Lower leg skin (tissue), 4 donors: ENCODE results near the gene PALM. TPM values are rescaled to one million over a fixed set of nuclear protein-coding genes. Genes with fewer than 3 reads are reported as not detected.

Experiments used
- DNase-seq, 2 donors: peaks; one replicate each; pipeline ENCODE4 v3.0.0-alpha.2; 2019; ENCODE audit warnings: low spot score in 2 of 2
- H3K4me3 ChIP-seq: fragments of 200-600 bp; sonication (generic); 2 replicates; pipeline ENCODE4 v1.5.1; 2017; ENCODE audit warnings: mild to moderate bottlenecking, low read depth; ENCODE audit not compliant: poor library complexity, severe bottlenecking
- CTCF ChIP-seq, 3 donors: fragments of 450-650 bp; IDR thresholded peaks; one replicate each; pipeline ENCODE4 v1.5.1; 2016; ENCODE audit warnings: antibody characterized with exemption in 3 of 3, mild to moderate bottlenecking in 3 of 3, moderate library complexity in 2 of 3
- POLR2A ChIP-seq, 2 donors: fragments of 450-650 bp; IDR thresholded peaks; one replicate each; pipeline ENCODE4 v1.6.1; 2016 to 2017; ENCODE audit warnings: antibody characterized with exemption in 2 of 2, mild to moderate bottlenecking in 1 of 2, moderate library complexity in 1 of 2
- WGBS, 2 donors: methylation state at CpG; one replicate each; pipeline ENCODE4 v1.1.5; 2018; 5-methylcytosine and 5-hydroxymethylcytosine counted together
- intact Hi-C: fragments of 100-400 bp; cut with DNase I; formaldehyde crosslinking; loops from one replicate; pipeline ENCODE4 v1.15.0; 2023; ENCODE audit warnings: low total_unique reads
- total RNA-seq, 4 donors: library from RNA; depleted of rRNA; stranded (reverse); fragments of >200 nt; gene quantifications; one replicate each; pipeline ENCODE4 v1.1.0, GENCODE V29; 2016

The PALM gene
- total RNA-seq, 4 donors from 2014 or later: 25.1 to 92.3 (median 41.9) TPM

- 58 to 79% methylated on average over 20 to 28 of the region's 28 CpGs for WGBS, 2 donors
- H3K4me3 ChIP-seq: no peak overlapping the region
- TF ChIP-seq CTCF (IDR thresholded peaks at IDR 0.05) (no peak), POLR2A (IDR thresholded peaks at IDR 0.05) (no peak)
- DNase-seq: no peak
- intact Hi-C loops: no loop called here
These were observed 86.4 kb downstream of the PALM start for GRCh38 chr19:795073-795611.

GRCh38 chr19:795691-796581, 87.2 kb downstream of the PALM start:
- 80% methylated on average over 34 to 36 of the region's 39 CpGs for WGBS, 2 donors
- TF ChIP-seq CTCF (IDR thresholded peaks at IDR 0.05) (no peak), POLR2A (IDR thresholded peaks at IDR 0.05) (no peak)

GRCh38 chr19:796692-797527, 88.2 kb downstream of the PALM start, which contains the start of gene PTBP1:
Gene PTBP1, plus strand, starts transcription at chr19:797452. Its CDS starts 46 bp downstream, at chr19:797498.
- DNase-seq: peak; percentile 100
- TF ChIP-seq POLR2A (IDR thresholded peaks at IDR 0.05) (peak in 1 of 2 donors; percentile 29), CTCF (IDR thresholded peaks at IDR 0.05) (no peak)
- intact Hi-C loops: no loop called here
- H3K4me3 ChIP-seq: peak within 1 kb of the TSS; percentile 91
- WGBS, 2 donors: 0 to 1% methylated on average over 45 to 62 of the region's 83 CpGs

More at GRCh38 chr19:795691-796581, 87.2 kb downstream of the PALM start:
- no peak for DNase-seq
- H3K4me3 ChIP-seq: peak overlapping the region; percentile 53
- intact Hi-C loops: no loop called here

Other genes starting within 250 kb of the PALM start
- gene SHC2, start 247.9 kb upstream of the PALM start, total RNA-seq: 10 to 100 TPM; 14.6 to 25.0 (median 17.8) TPM
- under 1 TPM in 2 of 4 donors, not detected in 2; 0.34 to 0.57 TPM for gene MADCAM1, start 212.4 kb upstream of the PALM start, total RNA-seq
- gene TPGS1, start 201.4 kb upstream of the PALM start, total RNA-seq: 10 to 100 TPM; 23.4 to 73.8 (median 62.1) TPM
- gene CDC34, start 177.2 kb upstream of the PALM start, total RNA-seq: 100 to 1,000 TPM; 129 to 214 (median 140) TPM
- gene GZMM, start 164.9 kb upstream of the PALM start, total RNA-seq: 1 to 10 TPM in 2 of 4 donors, under 1 TPM in 1, not detected in 1; 0.29 to 1.5 (median 1.3) TPM
- gene BSG, start 136.3 kb upstream of the PALM start, total RNA-seq: 100 to 1,000 TPM; 288 to 344 (median 307) TPM
- gene HCN2, start 119.1 kb upstream of the PALM start, total RNA-seq: 1 to 10 TPM in 2 of 4 donors, under 1 TPM in 2; 0.21 to 1.7 (median 1.1) TPM
- 10 to 100 TPM; 37.8 to 61.1 (median 46.9) TPM for gene POLRMT, start 75.4 kb upstream of the PALM start, total RNA-seq
- gene FGF22, start 69.1 kb upstream of the PALM start, total RNA-seq: 10 to 100 TPM; 16.1 to 41.8 (median 25.6) TPM
- gene RNF126, start 45.7 kb upstream of the PALM start, total RNA-seq: 100 to 1,000 TPM in 3 of 4 donors, 10 to 100 TPM in 1; 96.6 to 156 (median 126) TPM
- 10 to 100 TPM; 14.4 to 51.6 (median 43.5) TPM for gene FSTL3, start 32.5 kb upstream of the PALM start, total RNA-seq
- under 1 TPM in 1 of 4 donors, not detected in 3; 0.32 TPM for gene PRSS57, start 13.5 kb upstream of the PALM start, total RNA-seq
- 1 to 10 TPM in 2 of 4 donors, under 1 TPM in 2; 0.08 to 2.8 (median 0.92) TPM for gene MISP, start 42.2 kb downstream of the PALM start, total RNA-seq
- 100 to 1,000 TPM; 167 to 237 (median 205) TPM for gene PTBP1, start 88.5 kb downstream of the PALM start, total RNA-seq
- not detected for gene PLPPR3, start 113.0 kb downstream of the PALM start, total RNA-seq
- gene AZU1, start 118.9 kb downstream of the PALM start, total RNA-seq: under 1 TPM in 2 of 4 donors, not detected in 2; 0.37 to 0.76 TPM
- under 1 TPM in 1 of 4 donors, not detected in 3; 0.86 TPM for gene PRTN3, start 132.1 kb downstream of the PALM start, total RNA-seq
- gene ELANE, start 143.4 kb downstream of the PALM start, total RNA-seq: 1 to 10 TPM in 1 of 4 donors, under 1 TPM in 1, not detected in 2; 0.51 to 1.9 TPM
- 100 to 1,000 TPM; 263 to 871 (median 364) TPM for gene CFD, start 150.7 kb downstream of the PALM start, total RNA-seq
- 10 to 100 TPM; 41.7 to 62.3 (median 45.5) TPM for gene MED16, start 184.3 kb downstream of the PALM start, total RNA-seq
- gene RNU6-9, start 184.5 kb downstream of the PALM start, total RNA-seq: not detected
- gene R3HDM4, start 204.3 kb downstream of the PALM start, total RNA-seq: 10 to 100 TPM; 58.1 to 75.6 (median 65.8) TPM
- gene KISS1R, start 208.4 kb downstream of the PALM start, total RNA-seq: 1 to 10 TPM in 1 of 4 donors, under 1 TPM in 1, not detected in 2; 0.88 to 3.5 TPM
- gene ARID3A, start 217.1 kb downstream of the PALM start, total RNA-seq: 1 to 10 TPM; 1.8 to 9.4 (median 5.6) TPM